GM21447 (cell line): ENCODE measurements around the gene TMC7.
"Not testable (repeated sequence)": the region's sequence is repeated elsewhere in the genome, so short reads cannot be mapped to it uniquely, and the experiment has no call there.

ENCODE experiments used
- ATAC-seq: cut with Tn5 transposase; IDR thresholded peaks from one replicate; pipeline ENCODE4 v1.9.1; 2021; ENCODE audit not compliant: unreplicated experiment

TMC7 gene

DNA sequence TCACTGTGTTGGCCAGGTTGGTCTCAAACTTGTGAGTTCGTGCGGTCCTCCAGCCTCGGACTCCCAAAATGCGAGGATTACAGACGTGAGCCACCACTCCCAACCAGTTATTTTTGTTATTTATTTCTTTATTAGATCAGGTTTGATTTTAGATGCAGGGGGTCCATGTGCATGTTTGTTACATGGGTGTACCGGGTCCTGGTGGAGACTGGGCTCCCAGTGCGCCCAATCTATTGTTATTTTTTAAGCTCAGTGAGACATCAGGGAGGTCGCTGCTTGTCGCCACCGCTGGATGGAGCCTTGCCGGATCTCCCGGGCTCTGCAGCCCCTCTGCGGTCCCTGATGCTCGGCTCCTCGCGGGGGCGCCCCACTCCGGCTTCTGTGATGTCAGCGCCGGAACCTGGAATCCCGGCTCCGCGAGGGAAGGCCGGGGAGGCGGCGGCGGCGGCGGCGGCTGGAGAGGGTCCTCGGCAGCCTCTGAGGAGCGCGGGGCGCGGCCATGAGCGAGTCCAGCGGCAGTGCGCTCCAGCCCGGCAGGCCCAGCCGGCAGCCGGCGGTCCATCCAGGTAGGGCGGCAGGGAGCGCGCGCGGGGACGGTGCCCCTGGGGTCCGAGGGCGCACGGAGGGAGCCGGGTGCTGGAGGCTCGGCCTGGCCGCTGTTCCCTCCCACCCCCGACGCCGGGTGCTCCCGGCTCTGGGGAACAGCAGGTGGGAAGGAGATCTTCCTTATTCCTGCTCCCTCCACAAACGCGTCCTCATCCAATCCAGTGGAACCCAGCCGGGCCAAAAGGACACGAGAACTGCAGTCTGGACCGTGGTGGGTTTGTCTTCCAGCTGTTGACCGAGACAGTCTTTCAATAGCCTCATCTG, at the start of gene TMC7:
Gene TMC7 (plus strand): TSS at position 370 of the 870 bp plus-strand sequence. CDS start 130 bp downstream, at position 500.
- no peak for ATAC-seq

DNA sequence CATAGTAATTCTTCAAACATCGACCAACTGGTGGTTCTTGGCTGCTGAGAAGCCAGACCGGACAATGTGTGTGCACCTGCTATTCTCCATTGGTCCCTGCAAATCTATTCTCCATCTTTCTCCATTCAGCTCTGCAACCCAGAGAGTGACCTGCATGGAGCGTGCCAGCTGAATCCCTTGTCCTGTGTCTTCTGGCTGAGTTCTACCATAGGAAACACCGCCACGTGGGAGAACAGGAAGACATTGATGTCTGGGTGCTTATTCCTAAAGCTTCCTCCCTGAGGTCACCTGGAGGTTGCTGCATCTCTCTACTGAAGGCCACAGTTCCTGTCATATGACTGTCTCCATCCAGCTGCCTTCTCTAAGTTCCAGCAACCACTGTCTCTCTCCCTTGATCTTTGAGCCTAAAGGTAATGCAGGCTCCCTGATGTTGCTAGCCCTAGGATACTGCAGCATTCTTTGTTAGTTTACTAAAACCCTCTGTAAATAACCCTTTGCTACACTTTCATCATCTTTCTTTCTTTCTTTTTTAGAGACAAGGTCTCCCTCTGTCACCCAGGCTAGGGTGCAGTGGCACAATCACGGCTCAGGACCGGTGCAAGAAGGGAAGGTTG, 46.9 kb upstream of the TMC7 start:
- no peak for ATAC-seq

DNA sequence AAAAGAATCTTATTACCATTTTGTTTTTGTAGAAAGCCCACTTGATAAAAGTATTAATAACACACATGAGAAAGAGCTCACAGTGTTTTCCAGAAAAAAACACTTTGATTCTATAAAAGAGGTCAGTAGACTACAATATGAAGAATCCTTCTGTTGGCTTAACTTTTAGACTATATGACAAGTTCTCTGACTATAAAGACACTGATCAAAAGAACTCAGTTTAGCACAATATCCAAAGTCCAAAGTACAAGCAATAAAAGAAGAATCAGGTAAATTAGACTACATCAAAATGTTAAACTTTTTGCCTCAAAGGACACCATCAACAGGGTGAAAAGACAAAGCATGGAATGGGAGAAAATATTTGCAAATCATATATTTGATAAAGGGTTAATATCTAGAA, 46.3 kb upstream of the TMC7 start:
- no peak for ATAC-seq

DNA sequence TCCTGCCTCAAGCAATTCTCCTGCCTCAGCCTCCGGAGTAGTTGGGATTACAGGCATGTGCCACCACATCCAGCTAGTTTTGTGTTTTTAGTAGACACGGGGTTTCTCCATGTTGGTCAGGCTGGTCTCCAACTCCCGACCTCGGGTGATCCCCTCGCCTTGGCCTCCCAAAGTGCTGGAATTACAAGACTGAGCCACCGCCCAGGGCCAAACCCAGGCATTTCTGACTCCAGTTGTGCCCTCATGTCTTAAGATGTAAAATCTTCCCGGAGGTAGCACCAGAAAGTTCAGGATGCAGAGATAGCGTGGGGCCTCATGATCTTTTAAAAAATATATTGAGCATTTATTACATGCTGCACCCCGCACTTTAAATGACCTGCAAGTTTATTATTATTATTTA, 44.7 kb upstream of the TMC7 start:
- ATAC-seq, result no peak

DNA sequence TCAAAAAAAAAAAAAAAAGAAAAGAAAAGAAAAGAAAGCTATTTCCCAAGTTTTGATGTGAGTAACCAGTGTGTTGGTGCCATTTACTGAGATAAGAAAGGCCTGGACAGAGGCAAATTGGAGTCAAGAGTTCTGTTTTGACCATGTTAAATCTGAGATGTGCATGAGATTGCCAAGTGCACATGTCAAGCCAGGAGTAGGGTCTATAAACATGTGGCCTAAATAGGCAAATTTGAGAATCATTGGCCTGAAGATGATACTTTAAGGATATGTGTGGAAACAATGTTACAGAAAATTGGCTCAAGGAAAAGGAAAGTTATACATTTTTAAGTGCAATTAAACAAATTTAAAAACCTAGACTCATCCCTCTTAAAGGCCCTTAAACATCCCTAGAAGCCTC, 42.3 kb upstream of the TMC7 start:
- ATAC-seq, result no peak

DNA sequence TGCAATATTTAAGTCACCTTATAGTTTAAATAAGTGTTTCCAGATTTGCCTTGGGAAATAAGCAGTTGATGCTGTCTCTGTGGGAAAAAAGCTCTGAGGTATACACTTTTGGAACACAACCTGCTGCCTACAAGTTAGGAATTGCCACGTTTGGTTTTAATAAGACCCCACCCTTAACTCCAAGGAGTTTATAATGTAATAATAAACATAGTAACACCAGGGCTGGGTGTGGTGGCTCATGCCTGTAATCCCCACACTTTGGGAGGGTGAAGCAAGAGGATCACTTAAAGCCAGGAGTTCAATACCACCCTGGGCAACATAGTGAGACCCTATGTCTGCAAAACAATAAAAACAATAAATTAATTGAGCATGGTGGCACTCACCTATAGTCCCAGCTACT, 41.7 kb upstream of the TMC7 start:
- no peak for ATAC-seq

DNA sequence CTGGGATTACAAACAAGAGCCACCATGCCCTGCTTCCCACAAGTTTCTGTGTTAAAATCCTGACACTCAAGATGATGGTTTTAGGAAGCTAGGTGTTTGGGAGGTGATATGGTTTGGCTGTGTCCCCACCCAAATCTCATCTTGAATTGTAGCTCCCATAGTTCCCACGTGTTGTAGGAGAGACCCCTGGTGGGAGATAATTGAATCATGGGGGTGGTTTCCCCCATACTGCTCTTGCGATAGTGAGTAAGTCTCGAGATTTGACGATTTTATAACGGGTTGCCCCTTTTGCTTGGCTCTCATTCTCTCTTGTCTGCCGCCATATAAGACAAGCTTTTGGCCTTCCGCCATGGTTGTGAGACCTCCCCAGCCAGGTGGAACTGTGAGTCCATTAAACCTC, 40.3 kb upstream of the TMC7 start:
- ATAC-seq, result no peak

DNA sequence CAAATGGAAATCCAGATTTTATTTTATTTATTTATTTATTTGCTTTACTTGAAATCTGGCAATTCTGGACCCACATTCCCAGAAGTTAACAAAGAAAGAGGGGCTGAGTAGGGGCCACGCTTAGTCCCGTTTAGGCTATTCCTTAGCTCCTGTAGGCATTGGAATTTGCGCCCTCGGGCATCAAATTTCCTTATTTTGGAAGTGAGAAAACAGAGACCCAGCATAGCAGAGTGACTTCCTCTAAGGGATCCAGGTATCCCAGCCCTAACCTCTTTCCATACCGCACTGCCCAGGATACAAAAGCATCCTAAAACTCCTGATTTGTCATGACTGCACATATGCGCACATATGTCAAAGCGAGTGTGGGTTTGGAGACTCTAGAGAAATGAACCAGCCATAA, 38.5 kb upstream of the TMC7 start:
- ATAC-seq, result no peak

DNA sequence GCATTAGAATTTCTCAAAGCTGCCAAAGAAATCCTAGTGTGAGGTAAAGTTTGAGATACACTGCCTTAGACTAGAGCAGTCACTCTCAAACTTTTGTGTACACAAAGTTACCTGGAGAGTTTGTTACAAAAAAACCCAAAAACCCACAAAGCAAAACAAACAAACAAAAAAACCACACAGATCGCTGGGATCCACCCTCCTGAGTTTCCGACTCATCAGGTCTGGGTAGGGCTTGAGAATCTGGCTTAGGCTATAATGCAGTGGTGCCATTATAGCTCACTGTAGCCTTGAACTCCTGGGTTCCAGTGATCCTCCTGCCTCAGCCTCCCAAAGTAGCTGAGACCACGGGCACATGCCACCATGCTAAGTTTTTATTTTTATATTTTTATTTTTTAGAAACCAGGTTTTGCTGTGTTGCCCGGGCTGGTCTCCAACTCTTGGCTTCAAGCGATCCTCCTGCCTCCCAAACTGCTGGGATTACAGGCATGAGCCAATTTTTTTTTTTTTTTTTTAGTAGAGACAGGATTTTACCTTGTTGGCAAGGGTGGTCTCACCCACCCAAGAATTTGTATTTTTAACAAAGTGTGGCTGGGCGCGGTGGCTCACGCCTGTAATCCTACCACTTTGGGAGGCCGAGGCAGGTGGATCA, 35.2 kb upstream of the TMC7 start:
- no peak for ATAC-seq

DNA sequence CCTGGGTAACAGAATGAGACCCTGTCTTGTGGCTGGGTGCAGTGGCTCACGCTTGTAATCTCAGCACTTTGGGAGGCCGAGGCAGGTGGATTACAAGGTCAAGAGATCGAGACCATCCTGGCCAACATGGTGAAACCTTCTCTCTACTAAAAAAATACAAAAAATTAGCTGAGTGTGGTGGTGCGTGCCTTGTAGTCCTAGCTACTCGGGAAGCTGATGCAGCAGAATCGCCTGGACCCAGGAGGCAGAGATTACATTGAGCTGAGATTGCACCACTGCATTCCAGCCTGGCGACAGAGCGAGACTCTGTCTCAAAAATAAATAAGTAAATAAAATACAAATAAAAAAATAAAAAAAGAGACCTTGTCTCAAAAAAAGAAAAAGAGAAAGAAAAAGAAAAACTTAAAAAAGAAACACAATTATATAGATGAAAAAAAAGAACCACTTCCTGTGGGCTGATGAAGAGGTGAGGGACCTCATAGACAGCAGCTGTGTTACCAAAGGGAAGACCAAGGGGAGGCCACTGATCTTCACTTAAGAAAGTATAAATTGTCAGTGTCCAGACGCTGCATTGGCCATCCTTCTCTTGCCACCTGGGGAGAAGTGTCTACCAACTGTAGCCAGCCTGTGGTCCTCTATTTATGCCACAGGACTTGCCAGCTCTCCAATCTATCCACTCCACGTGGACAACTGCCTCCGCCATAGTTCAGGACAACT, 33.1 kb upstream of the TMC7 start:
- ATAC-seq, result no peak

DNA sequence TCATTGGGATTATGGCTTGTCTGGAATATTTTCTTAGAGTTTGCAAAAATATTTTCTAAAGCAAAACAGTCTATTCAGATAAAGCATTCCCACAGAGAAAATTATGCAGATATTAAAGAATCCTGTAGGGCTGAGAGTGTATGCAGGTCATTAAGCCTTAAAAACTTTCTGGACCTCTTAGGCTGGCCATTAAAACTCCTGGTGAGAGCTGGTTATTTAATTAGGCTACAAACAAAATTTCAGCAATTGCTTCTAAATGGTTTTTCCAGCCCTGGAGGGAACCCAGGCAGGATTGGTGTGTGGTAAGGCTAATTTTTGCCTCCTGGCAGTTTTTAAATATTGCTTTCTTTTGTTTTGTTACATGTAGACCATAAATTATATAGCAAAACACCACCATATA, 30.2 kb upstream of the TMC7 start:
- no peak for ATAC-seq

DNA sequence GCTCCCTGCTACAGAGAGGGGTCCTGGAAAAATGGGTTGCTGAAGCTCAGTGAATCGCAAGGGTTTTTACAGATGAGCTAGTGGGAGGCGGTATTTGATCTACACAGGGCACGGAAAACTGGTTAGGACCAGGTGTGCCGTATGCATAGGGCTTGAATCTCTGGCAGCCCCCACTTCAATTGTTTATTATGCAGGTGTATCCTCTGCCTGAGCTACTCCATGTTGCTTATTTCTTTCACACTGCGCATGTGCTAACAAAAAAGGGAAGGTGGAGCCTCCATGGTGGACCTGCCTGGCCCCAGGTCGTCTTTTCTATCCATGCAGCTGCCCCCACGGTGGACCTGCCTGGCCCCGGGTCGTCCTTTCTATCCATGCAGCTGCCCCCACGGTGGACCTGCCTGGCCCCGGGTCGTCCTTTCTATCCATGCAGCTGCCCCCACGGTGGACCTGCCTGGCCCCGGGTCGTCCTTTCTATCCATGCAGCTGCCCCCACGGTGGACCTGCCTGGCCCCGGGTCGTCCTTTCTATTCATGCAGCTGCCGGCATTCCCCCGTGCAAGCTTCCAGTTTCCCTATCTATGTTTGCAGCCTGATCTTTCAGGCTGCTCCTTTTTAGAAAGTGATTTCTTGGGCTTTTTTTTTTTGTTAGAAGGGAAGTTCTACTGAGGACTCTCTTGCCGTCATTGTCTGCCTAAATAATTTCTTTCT, 27.7 kb upstream of the TMC7 start:
- not testable (repeated sequence) for ATAC-seq

DNA sequence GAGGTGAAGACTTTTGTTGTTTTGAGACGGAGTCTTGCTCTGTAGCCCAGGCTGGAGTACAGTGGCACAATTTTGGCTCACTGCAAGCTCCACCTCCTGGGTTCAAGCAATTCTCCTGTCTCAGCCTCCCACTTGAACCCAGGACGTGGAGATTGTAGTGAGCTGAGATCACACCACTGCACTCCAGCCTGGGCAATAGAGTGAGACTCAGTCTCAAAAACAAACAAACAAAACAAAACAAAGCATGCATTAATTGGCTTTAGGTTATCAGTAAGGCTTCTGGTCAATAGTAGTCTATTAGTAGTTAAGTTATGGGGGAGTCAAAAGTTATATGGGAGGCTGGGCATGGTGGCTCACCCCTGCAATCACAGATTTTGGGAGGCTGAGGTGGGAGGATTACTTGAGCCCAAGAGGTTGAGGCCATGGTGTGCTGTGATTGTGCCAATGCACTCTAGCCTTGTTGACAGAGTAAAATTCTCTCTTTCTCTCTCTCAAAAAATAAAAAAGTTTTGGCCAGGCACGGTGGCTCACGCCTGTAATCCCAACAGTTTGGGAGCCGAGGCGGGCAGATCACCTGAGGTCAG, 27.0 kb upstream of the TMC7 start:
- ATAC-seq, result not testable (repeated sequence)

DNA sequence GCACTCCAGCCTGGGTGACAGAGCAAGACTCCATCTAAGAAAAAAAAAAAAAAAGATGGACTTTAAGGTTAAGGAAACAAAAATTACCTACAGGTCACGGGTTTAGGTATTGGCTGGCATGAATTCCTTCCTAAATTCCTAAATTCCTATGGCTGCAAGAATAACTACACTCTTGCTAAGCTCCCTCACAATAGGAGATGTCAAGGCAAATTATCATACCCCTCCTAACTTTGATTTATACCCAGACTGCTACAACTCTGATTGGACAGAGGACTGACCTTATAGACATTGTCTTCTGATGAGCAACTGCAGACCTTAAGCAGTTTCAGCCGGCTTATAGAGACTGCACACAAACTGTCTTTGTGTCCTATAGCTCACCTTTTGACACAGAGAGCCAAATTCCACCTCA, 25.1 kb upstream of the TMC7 start:
- no peak for ATAC-seq

DNA sequence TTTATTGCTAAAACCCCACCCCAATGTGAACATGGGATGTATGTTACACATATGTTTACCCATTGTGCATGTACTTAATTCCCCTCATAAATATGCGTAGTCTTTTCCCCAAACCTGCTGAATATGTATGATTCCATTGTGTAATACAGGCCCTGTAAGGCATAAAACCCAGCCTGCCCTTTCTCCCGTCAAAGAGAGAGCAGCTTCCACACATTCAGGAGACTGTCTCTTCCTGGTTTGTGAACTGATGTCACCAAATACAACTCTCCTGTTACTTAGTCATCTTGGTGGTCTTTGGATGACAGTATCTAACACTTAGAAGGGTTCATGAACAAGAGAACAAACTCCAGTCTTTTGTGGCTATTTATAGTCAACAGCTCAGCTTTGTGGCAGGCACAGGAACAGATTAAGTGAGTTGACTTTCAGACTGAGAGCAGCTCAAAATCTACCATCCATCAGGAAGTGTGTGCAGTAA, 24.7 kb upstream of the TMC7 start:
- ATAC-seq, result no peak

DNA sequence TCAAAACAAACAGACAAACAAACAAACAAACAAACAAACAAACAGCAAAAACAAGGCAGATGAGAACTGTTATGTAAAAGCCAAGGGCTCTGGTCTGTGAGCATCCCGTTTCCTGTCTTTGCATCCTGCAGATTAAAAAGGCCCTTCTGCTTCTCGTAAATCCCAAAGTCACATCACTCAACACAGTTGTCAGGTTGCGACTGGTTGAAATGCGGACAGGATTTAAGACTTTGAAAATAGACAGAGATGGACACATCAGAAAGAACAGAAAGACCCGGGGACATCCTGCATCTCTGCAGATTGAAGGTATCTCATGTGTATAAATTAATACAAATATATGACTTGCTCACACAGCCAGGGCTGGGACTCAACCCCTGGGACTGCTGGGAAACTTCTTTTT, 18.2 kb upstream of the TMC7 start:
- no peak for ATAC-seq

DNA sequence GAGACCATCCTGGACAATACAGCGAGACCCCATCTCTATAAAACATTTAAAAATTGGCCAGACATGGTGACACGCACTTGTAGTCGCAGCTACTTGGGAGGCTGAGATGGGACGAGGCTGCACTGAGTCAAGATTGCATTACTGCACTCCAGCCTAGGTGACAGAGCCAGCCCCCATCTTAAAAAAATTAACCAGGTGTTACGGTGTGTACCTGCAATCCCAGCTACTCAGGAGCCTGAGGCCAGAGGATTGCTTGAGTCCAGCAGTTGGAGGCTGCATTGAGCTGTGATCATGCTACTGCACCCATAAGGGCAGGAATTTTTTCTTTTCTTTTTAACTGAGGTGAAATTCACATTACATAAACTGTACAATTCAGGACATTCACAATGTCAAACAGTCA, 16.9 kb upstream of the TMC7 start:
- ATAC-seq, result no peak

DNA sequence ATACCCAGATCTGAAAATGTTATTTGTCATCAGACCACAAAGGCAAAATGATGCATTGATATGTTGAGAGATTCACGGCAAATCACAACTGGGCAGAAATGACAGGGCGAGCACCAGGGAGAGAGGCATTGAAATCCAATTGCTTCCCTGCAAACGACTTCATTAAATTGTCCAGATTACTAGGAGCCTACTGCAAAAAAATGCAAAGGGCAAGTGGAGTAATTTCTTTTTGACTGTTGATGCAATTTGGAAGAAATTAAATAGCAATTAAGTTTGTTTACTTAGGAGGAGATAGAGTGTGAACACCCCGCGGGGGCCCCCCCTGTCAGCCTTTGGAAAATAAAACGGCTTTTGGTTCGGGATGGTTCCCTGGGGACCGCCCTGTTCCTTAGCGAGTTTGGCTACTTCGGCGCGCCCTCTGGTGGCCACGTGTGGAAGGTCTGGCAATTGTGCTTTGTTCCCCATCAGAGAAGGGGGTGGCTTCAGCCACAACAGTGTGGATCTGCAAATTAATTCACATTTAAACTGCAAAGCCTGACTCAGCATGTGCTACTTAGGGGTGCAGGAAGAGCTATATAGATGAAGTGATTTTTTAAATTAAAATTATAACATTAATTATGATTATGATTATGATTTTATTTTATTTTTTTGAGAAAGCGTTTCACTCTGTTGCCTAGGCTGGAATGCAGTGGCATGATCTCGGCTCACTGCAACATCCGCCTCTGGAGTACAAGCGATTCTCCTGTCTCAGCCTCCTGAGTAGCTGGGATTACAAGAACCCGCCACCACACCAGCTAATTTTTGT, 14.5 kb upstream of the TMC7 start:
- no peak for ATAC-seq

DNA sequence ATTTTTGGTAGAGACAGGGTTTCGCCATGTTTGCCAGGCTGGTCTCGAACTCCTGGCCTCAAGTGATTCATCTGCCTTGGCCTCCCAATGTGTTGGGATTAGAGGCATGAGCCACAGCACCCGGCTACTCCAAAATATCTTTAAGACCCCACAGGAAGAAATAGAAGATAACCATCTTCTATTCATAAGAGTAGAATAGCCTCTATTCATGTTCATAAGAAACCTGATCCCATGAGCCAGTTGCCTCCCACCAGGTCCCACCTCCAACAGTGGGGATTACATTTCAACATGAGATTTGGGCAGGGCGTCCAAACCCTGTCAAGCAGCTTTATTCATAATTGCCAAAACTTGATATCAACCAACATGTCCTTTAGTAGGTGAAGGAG, 13.9 kb upstream of the TMC7 start:
- ATAC-seq, result no peak

DNA sequence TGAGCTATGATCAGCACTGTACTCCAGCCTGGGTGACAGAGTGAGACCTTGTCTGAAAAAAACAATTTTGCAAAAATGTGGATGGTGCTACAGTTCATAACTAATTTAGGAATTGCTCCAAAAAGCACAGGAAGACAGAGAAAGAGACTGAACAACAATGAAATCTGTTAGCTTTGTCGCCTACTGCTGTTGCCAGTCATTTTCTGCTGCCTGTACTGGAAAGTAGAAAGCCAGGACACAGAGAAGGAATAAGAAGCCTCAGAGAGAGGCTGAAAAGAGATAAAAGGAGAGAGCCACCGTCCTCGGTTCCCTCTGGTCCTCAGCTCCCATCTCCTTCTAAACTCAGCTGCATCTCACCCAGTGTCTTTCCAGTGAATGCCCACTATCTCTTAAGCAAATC, 8.6 kb upstream of the TMC7 start:
- no peak for ATAC-seq
